H1 (cell line): ENCODE measurements around the gene PPP1R27. TPM values are rescaled to one million over a fixed set of nuclear protein-coding genes. Genes with fewer than 3 reads are reported as not detected.

Experiments used
- CTCF ChIA-PET: fragments of 300-600 bp; sonication (Branson Sonifier 250); formaldehyde crosslinking; loops from one replicate; lab custom pipeline; 2021; ENCODE audit not compliant: partially characterized antibody; lab: Charles Lee
- POLR2A ChIA-PET: fragments of 300-600 bp; sonication (Branson Sonifier 250); formaldehyde crosslinking; loops from one replicate; lab custom pipeline; 2021; ENCODE audit warnings: inconsistent platforms; ENCODE audit not compliant: partially characterized antibody; lab: Charles Lee
- DNase-seq, 2 experiments: peaks; one replicate each; pipeline versions ENCODE4 v3.0.0 to v3.0.0-alpha.2; 2010 to 2022; ENCODE audit warnings: low spot score in 2 of 2, low read depth in 1 of 2, mixed read lengths in 1 of 2
- FAIRE-seq: peaks from 2 replicates; lab custom pipeline; 2011; peaks lifted over from hg19 to GRCh38; lab: Jason Lieb, UNC
- H2AFZ ChIP-seq: 2 replicates; pipeline ENCODE4 v1.8.1; 2012; ENCODE audit warnings: low read length, inconsistent platforms
- H2AK5ac ChIP-seq: 2 replicates; pipeline ENCODE4 v1.6.1; 2013; ENCODE audit warnings: low read depth, low read length
- H2BK120ac ChIP-seq: replicated peaks from 2 replicates; pipeline ENCODE3; 2013; ENCODE audit warnings: low read depth, low read length, inconsistent platforms
- H2BK12ac ChIP-seq: 2 replicates; pipeline ENCODE4 v1.6.1; 2013; ENCODE audit warnings: low read depth, low read length
- H2BK15ac ChIP-seq: 2 replicates; pipeline ENCODE4 v1.6.1; 2013; ENCODE audit warnings: low read length
- H2BK20ac ChIP-seq: 2 replicates; pipeline ENCODE4 v1.6.1; 2013; ENCODE audit warnings: low read length
- H2BK5ac ChIP-seq: 2 replicates; pipeline ENCODE4 v1.6.1; 2013; ENCODE audit warnings: low read depth, low read length
- H3K14ac ChIP-seq: 2 replicates; pipeline ENCODE4 v1.6.1; 2013; ENCODE audit warnings: inconsistent platforms; ENCODE audit not compliant: insufficient read length
- H3K18ac ChIP-seq: 2 replicates; pipeline ENCODE4 v1.6.1; 2013; ENCODE audit warnings: low read length; ENCODE audit errors: extremely low read depth
- H3K23ac ChIP-seq: 2 replicates; pipeline ENCODE4 v1.6.1; 2013; ENCODE audit warnings: inconsistent platforms; ENCODE audit not compliant: insufficient read length
- H3K23me2 ChIP-seq: 2 replicates; pipeline ENCODE4 v1.6.1; 2013; ENCODE audit warnings: low read depth, low read length
- H3K27ac ChIP-seq: 2 replicates; pipeline ENCODE4 v1.6.1; 2011; ENCODE audit warnings: low read depth, low read length, inconsistent platforms
- H3K27me3 ChIP-seq, 4 experiments: replicated peaks in 1 of 4; 1 replicate in 1 of 4; 2 replicates in 3 of 4; pipeline versions ENCODE4 v1.6.1 to v1.8.1; 2011 to 2013; ENCODE audit warnings: low read length in 3 of 4, mild to moderate bottlenecking in 3 of 4, inconsistent platforms in 2 of 4, mixed read lengths in 2 of 4, moderate library complexity in 1 of 4; ENCODE audit not compliant: control insufficient read depth in 3 of 4, insufficient read depth in 3 of 4; ENCODE audit errors: extremely low read depth in 1 of 4
- H3K36me3 ChIP-seq, 4 experiments: 2 replicates each; pipeline versions ENCODE4 v1.6.1 to v1.8.1; 2011 to 2013; ENCODE audit warnings: mild to moderate bottlenecking in 4 of 4, low read length in 3 of 4, moderate library complexity in 2 of 4, control low read depth in 1 of 4, inconsistent platforms in 1 of 4; ENCODE audit not compliant: insufficient read depth in 4 of 4, control insufficient read depth in 2 of 4
- H3K4ac ChIP-seq: replicated peaks from 2 replicates; pipeline ENCODE3; 2013; ENCODE audit warnings: low read length, low read depth, mixed read lengths, inconsistent platforms; ENCODE audit not compliant: insufficient read length
- H3K4me1 ChIP-seq, 4 experiments: replicated peaks in 1 of 4; 1 replicate in 1 of 4; 2 replicates in 3 of 4; pipeline versions ENCODE4 v1.6.1 to v1.8.1; 2011 to 2013; ENCODE audit warnings: low read length in 3 of 4, inconsistent platforms in 2 of 4, mixed read lengths in 1 of 4; ENCODE audit not compliant: insufficient read depth in 4 of 4, control insufficient read depth in 3 of 4
- H3K4me2 ChIP-seq, 2 experiments: 2 replicates each; pipeline versions ENCODE4 v1.6.1 to v1.8.1; 2011 to 2013; ENCODE audit warnings: low read depth in 2 of 2, low read length in 2 of 2, control low read depth in 1 of 2, inconsistent platforms in 1 of 2, mild to moderate bottlenecking in 1 of 2; ENCODE audit not compliant: insufficient read depth in 1 of 2
- H3K4me3 ChIP-seq, 4 experiments: fragments of 200-600, 300-600 bp in 1 of 4; sonication (generic), shearing (Covaris generic), sonication (Bioruptor Twin) in 1 of 4; 2 replicates each; pipeline versions ENCODE4 v1.5.1 to v1.8.1; 2011 to 2016; ENCODE audit warnings: low read length in 4 of 4, low read depth in 3 of 4, control low read depth in 2 of 4, inconsistent platforms in 2 of 4, mild to moderate bottlenecking in 2 of 4, mixed read lengths in 1 of 4, moderate library complexity in 1 of 4; ENCODE audit not compliant: insufficient read depth in 2 of 4; ENCODE audit errors: extremely low read depth in 1 of 4
- H3K56ac ChIP-seq: replicated peaks from 2 replicates; pipeline ENCODE3; 2013; ENCODE audit warnings: low read depth, mild to moderate bottlenecking, mixed read lengths, low read length, inconsistent platforms; ENCODE audit not compliant: insufficient read length
- H3K79me1 ChIP-seq: 2 replicates; pipeline ENCODE4 v1.6.1; 2013; ENCODE audit warnings: low read depth, low read length, control low read depth
- H3K79me2 ChIP-seq, 2 experiments: 2 replicates each; pipeline versions ENCODE4 v1.6.1 to v1.8.1; 2012 to 2013; ENCODE audit warnings: low read length in 2 of 2, mild to moderate bottlenecking in 2 of 2, inconsistent platforms in 1 of 2; ENCODE audit not compliant: insufficient read depth in 2 of 2, control insufficient read depth in 1 of 2
- H3K9ac ChIP-seq, 4 experiments: replicated peaks in 1 of 4; 1 replicate in 1 of 4; 2 replicates in 3 of 4; pipeline versions ENCODE4 v1.6.1 to v1.8.1; 2011 to 2013; ENCODE audit warnings: low read depth in 3 of 4, low read length in 3 of 4, control low read depth in 2 of 4, mild to moderate bottlenecking in 2 of 4, moderate library complexity in 2 of 4, inconsistent platforms in 1 of 4; ENCODE audit errors: extremely low read depth in 1 of 4
- H3K9me3 ChIP-seq, 2 experiments: 2 replicates each; pipeline versions ENCODE4 v1.6.1 to v1.8.1; 2012 to 2013; ENCODE audit warnings: mild to moderate bottlenecking in 2 of 2, moderate library complexity in 2 of 2, control low read depth in 1 of 2, inconsistent platforms in 1 of 2, low read depth in 1 of 2, low read length in 1 of 2, mixed read lengths in 1 of 2; ENCODE audit not compliant: insufficient read depth in 2 of 2
- H4K20me1 ChIP-seq, 2 experiments: replicated peaks in 1 of 2; 2 replicates each; pipeline versions ENCODE3 to v1.8.1; 2011 to 2013; ENCODE audit warnings: inconsistent platforms in 2 of 2, low read length in 2 of 2, mild to moderate bottlenecking in 1 of 2; ENCODE audit not compliant: insufficient read depth in 2 of 2, control insufficient read depth in 1 of 2
- H4K5ac ChIP-seq: 2 replicates; pipeline ENCODE4 v1.6.1; 2013; ENCODE audit warnings: low read length, low read depth, mixed read lengths, inconsistent platforms; ENCODE audit not compliant: insufficient read length
- H4K8ac ChIP-seq: 2 replicates; pipeline ENCODE4 v1.8.0; 2013; ENCODE audit warnings: mild to moderate bottlenecking, moderate library complexity, low read length, inconsistent platforms; ENCODE audit not compliant: insufficient read depth; ENCODE audit errors: extremely low read depth
- H4K91ac ChIP-seq: replicated peaks from 2 replicates; pipeline ENCODE3; 2013; ENCODE audit warnings: low read length, mixed read lengths, inconsistent platforms; ENCODE audit not compliant: insufficient read length
- ATF2 ChIP-seq: IDR thresholded peaks from 2 replicates; pipeline ENCODE4 v1.6.1; 2012; ENCODE audit warnings: low read length, inconsistent platforms
- CBX5 ChIP-seq: fragments of 300-800, 300-1000 bp; sonication (generic); IDR thresholded peaks from 2 replicates; pipeline ENCODE4 v1.7.1; 2016; ENCODE audit warnings: antibody characterized with exemption, low read length, low read depth
- E2F6 ChIP-seq: IDR thresholded peaks from 2 replicates; pipeline ENCODE4 v1.6.1; 2012; ENCODE audit warnings: inconsistent platforms
- EZH2 ChIP-seq: fragments of 200-600 bp; sonication (generic); IDR thresholded peaks from 2 replicates; pipeline ENCODE4 v1.7.1; 2012; ENCODE audit warnings: low read depth, mild to moderate bottlenecking, moderate library complexity, low read length, inconsistent platforms; ENCODE audit not compliant: severe bottlenecking
- KDM4A ChIP-seq: IDR thresholded peaks from one replicate; pipeline ENCODE4 v1.7.1; 2012; ENCODE audit warnings: low read depth, mild to moderate bottlenecking, moderate library complexity, low read length, inconsistent platforms; ENCODE audit not compliant: severe bottlenecking
- KDM5A ChIP-seq: fragments of 200-600 bp; IDR thresholded peaks from 2 replicates; pipeline ENCODE4 v1.7.1; 2012; ENCODE audit warnings: mild to moderate bottlenecking, low read length, inconsistent platforms, mixed read lengths
- MAFK ChIP-seq: IDR thresholded peaks from 2 replicates; pipeline ENCODE4 v1.6.1; 2012; ENCODE audit warnings: low read depth, mild to moderate bottlenecking, improper control_type of control experiment, low read length
- RBBP5 ChIP-seq: IDR thresholded peaks from 2 replicates; pipeline ENCODE4 v1.7.1; 2012; ENCODE audit warnings: low read depth, mild to moderate bottlenecking, inconsistent platforms, low read length, moderate library complexity, borderline replicate concordance
- RFX5 ChIP-seq: IDR thresholded peaks from 2 replicates; pipeline ENCODE4 v1.6.1; 2011; ENCODE audit warnings: low read depth, low read length, improper control_type of control experiment, borderline replicate concordance
- SIX5 ChIP-seq: IDR thresholded peaks from 2 replicates; pipeline ENCODE4 v1.6.1; 2011; ENCODE audit warnings: mild to moderate bottlenecking, low read depth, low read length
- ZNF274 ChIP-seq: IDR thresholded peaks from 2 replicates; pipeline ENCODE4 v1.7.0; 2012; ENCODE audit warnings: low read length, borderline replicate concordance; ENCODE audit errors: extremely low read depth
- WGBS, 2 experiments: shearing (Covaris generic) in 1 of 2; methylation state at CpG; one replicate each; pipeline versions ENCODE4 v1.1.6 to v1.1.7; 2013 to 2015; ENCODE audit warnings: low lambda C conversion rate in 2 of 2, mixed read lengths in 2 of 2, inconsistent platforms in 1 of 2, low coverage in 1 of 2, missing lambda C conversion rate in 1 of 2; ENCODE audit not compliant: insufficient replicate concordance in 2 of 2, insufficient coverage in 1 of 2, insufficient read length in 1 of 2; ENCODE audit errors: extremely low coverage in 1 of 2, missing lambda C conversion rate in 1 of 2; 5-methylcytosine and 5-hydroxymethylcytosine counted together
- polyA plus RNA-seq, 7 experiments: library from polyadenylated mRNA; depleted of rRNA in 3 of 7; stranded (reverse) in 5 of 7; unstranded in 2 of 7; fragments of >200 nt in 5 of 7; fragments of 200-250 nt in 2 of 7; gene quantifications; 1 replicate in 5 of 7; 2 replicates in 1 of 7; 4 replicates in 1 of 7; pipeline versions ENCODE4 v1.2.1 to v1.2.3, GENCODE V29; 2011 to 2013; ENCODE audit warnings: missing spikeins in 2 of 7, mixed read lengths in 2 of 7
- total RNA-seq: library from RNA; stranded (reverse); fragmentation: NEBNext Ultra II Directional; extraction: Animal tissue kit (Norgen Biotek cat#: 25700); gene quantifications from 2 replicates; pipeline ENCODE4 v1.2.1, GENCODE V29; 2021

Gene PPP1R27
- total and polyA plus RNA-seq, 2 of the 8 experiments (the other 6 are each of a cell fraction or from before 2014, with no cell fraction given) = 0.27 TPM; not detected in 1

DNA sequence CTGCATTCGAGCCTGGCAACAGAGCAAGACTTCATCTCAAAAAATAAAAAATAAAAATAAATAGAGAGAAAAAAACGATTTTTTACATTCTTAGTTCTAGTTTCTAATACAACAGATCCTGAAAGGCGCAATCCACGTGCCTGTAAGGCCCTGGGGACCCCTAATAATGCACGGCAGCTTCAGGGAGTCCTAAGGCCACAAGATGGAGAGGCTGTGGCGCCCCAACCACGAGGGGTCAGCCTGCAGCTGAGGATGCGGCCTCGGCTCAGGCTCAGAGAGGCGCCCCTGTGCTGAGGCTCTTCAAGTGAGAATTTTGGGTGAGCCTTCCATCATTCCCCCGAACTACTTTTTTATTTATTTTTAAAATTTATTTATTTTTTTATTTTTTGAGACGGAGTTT is 14.6 kb upstream of the PPP1R27 start:
- H4K5ac ChIP-seq = no peak overlapping the region
- H3K4ac ChIP-seq = no peak overlapping the region
- H4K8ac ChIP-seq = no peak overlapping the region
- peaks cover 5% of the 10 kb centered on the region for H3K79me1 ChIP-seq
- no peak for DNase-seq
- no peaks in the 10 kb centered on the region; a peak in 1 of 4 replicates for H3K79me2 ChIP-seq
- peaks cover 4 to 20% of the 10 kb centered on the region in 2 experiments for H4K20me1 ChIP-seq
- no peaks in the 10 kb centered on the region for H3K4me1 ChIP-seq
- no peak overlapping the region for H3K14ac ChIP-seq
- H3K23me2 ChIP-seq = no peaks in the 10 kb centered on the region
- H2BK5ac ChIP-seq = no peak overlapping the region
- CTCF ChIA-PET = interaction anchor here (0.7 to 1.4 kb wide), 3 partner anchors 12 to 181 kb away, joined by 3 read pairs; no protein-coding TSS in a partner anchor
- H2BK15ac ChIP-seq = no peak overlapping the region
- no peaks in the 10 kb centered on the region for H3K9me3 ChIP-seq
- no peak overlapping the region for H2AK5ac ChIP-seq
- FAIRE-seq = no peak
- no peak overlapping the region for H2BK12ac ChIP-seq
- no peak overlapping the region for H3K18ac ChIP-seq
- no peak overlapping the region for H2BK20ac ChIP-seq
- H2BK120ac ChIP-seq = no peak overlapping the region
- 95% methylated on average over 12 of the region's 12 CpGs; no CpG with 5 or more reads in 1 of the 2 experiments for WGBS, 2 experiments
- H3K4me2 ChIP-seq = no peak overlapping the region
- H2AFZ ChIP-seq = no peak overlapping the region
- H3K56ac ChIP-seq = no peak overlapping the region
- H3K23ac ChIP-seq = no peak overlapping the region
- no peak overlapping the region for H3K9ac ChIP-seq
- H3K27me3 ChIP-seq = no peaks in the 10 kb centered on the region; a peak in 3 of 7 replicates
- H3K27ac ChIP-seq = no peak overlapping the region
- H3K4me3 ChIP-seq = no peak overlapping the region
- POLR2A ChIA-PET = interaction anchor here (1.2 to 1.6 kb wide), 4 partner anchors 9 to 55 kb away, joined by 3 to 4 read pairs (median 3); no protein-coding TSS in a partner anchor
- H4K91ac ChIP-seq = no peak overlapping the region
- H3K36me3 ChIP-seq = peaks cover 22 to 63% (median 41%) of the 10 kb centered on the region in 4 experiments
- TF ChIP-seq RBBP5 (no peak), CBX5 (no peak), SIX5 (no peak), E2F6 (no peak), MAFK (no peak), ATF2 (no peak), EZH2 (no peak), KDM5A (no peak), ZNF274 (no peak), KDM4A (no peak), RFX5 (no peak)
